AG04449 (cell line): ENCODE results near the gene UNC13D.

ENCODE experiments used
- CTCF ChIA-PET: fragments of 350-600 bp; formaldehyde crosslinking; extraction: SDS; loops from one replicate; lab custom pipeline; 2021; ENCODE audit warnings: antibody characterized with exemption; lab: Yijun Ruan, JAX
- POLR2A ChIA-PET: fragments of 400-600, 350-600 bp; formaldehyde crosslinking; extraction: SDS; loops from one replicate; lab custom pipeline; 2020; ENCODE audit warnings: antibody characterized with exemption, inconsistent platforms; lab: Yijun Ruan, JAX
- DNase-seq: peaks from one replicate; pipeline ENCODE4 v3.0.0-alpha.2; 2010; ENCODE audit warnings: low read depth, low spot score
- H3K4me3 ChIP-seq: 2 replicates; pipeline ENCODE4 v1.5.1; 2011; ENCODE audit warnings: low read depth, mild to moderate bottlenecking, control low read depth, low read length
- TF ChIP-seq, protein P1 (sequence below): IDR thresholded peaks from one replicate; pipeline ENCODE4 v1.5.1; 2011; ENCODE audit warnings: mild to moderate bottlenecking, moderate library complexity, low read length, control low read depth, inconsistent platforms; ENCODE audit not compliant: insufficient read depth; ENCODE audit errors: missing control alignments

The UNC13D gene

DNA sequence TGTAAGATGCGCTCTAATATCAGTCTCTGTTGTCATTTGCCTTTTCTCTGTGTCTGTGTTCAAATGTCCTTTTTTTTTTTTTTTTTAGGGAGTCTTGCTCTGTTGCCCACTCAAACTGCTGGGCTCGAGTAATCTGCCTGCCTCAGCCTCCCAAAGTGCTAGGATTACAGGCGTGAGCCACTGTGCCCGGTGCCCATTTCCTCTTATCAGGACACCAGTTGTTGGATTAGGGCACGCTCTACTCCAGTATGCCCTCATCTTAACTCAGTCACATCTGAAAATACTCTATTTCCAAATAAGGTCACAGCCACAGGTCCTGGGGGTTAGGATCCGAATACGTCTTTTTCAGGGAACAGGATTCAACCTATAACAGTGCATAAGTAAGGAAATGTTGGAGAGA, 36.1 kb upstream of the UNC13D start:
- TF ChIP-seq, protein P1, sequence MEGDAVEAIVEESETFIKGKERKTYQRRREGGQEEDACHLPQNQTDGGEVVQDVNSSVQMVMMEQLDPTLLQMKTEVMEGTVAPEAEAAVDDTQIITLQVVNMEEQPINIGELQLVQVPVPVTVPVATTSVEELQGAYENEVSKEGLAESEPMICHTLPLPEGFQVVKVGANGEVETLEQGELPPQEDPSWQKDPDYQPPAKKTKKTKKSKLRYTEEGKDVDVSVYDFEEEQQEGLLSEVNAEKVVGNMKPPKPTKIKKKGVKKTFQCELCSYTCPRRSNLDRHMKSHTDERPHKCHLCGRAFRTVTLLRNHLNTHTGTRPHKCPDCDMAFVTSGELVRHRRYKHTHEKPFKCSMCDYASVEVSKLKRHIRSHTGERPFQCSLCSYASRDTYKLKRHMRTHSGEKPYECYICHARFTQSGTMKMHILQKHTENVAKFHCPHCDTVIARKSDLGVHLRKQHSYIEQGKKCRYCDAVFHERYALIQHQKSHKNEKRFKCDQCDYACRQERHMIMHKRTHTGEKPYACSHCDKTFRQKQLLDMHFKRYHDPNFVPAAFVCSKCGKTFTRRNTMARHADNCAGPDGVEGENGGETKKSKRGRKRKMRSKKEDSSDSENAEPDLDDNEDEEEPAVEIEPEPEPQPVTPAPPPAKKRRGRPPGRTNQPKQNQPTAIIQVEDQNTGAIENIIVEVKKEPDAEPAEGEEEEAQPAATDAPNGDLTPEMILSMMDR = no peak
- ChIA-PET POLR2A (no interaction called here), CTCF (interaction anchor here (0.7 to 3.3 kb wide), 4 partner anchors 10 to 32 kb away, joined by 3 to 32 read pairs (median 16); partner anchors contain the start of gene TRIM65)
- no peak for DNase-seq
- H3K4me3 ChIP-seq = no peak overlapping the region

DNA sequence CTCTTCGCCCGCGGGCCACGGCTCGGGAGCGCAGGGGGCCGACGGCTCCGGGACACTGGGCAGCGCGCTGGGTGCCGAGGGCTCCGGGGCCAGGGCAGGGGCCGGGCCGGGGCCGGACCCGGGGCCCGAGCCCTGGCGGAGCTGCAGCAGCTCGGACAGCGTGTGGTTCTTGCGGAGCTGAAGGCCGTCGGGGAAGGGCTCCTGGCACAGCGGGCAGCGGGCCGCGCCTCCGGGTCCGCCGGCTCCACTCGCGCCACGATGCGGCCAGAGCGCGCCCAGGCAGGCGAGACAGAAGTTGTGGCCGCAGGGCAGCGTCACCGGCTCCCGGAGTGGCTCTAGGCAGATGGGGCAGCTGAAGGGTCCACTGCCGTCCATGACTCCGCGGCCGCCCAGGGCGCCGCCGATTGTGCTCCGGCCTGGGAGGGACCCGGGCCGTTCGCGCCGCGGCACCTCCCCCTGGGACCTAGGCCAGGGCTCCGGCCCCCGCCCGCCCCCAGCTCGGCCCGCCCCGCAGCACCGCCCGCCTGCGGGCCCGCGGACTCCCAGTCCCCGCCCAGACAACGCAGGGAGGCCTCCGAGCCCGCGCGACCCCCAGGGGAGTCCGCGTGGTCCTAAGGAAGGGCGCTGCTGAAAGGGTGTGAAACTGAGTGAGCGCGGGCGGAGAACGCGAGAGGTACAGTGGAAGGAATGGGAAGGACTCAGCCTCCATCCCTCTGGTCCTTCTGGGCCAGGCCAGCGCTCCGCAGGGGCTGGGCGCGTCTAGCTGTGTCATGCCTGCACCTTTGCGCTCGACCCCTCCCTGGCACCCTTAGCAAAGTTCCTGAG, 34.2 kb upstream of the UNC13D start, which contains the start of gene TRIM47:
TSS of gene TRIM47 (minus strand) at position 408 of the 825 bp plus-strand sequence. CDS start at position 375, 33 bp downstream.
- ChIA-PET CTCF (interaction anchor here (0.7 to 3.5 kb wide), 17 partner anchors 7 to 135 kb away, joined by 3 to 32 read pairs (median 6); partner anchors contain the start of genes GALK1, TRIM65 and WBP2), POLR2A (interaction anchor here (0.9 to 1.6 kb wide), 7 partner anchors 12 to 113 kb away, joined by 3 to 9 read pairs (median 4); partner anchors contain the start of genes MRPL38, TRIM65 and WBP2)
- peak within 1 kb of the TSS; percentile 57 for H3K4me3 ChIP-seq
- TF ChIP-seq, protein P1 = peak; percentile 39
- DNase-seq = no peak

DNA sequence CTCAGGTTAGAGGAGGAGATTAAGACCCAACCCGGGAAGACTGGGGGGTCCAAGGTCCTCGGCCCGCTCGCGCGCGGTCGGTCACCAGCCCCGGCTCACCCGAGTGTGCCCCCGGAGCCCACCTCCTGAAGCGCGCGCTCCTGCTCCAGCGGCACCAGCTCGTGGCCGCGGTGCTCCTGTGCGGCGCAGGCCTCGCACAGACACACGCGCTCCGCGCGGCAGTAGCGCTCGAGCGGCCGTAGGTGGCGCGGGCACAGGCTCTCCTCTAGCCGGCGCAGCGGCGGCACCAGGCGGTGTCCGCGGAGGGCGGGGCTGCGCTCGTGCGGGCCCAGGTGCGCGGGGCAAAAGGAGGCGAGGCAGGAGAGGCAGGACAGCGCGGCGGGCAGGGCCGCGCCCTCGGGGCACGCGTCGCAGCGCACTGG, 33.6 kb upstream of the UNC13D start:
- DNase-seq = no peak
- H3K4me3 ChIP-seq = peak overlapping the region; percentile 57
- ChIA-PET CTCF (interaction anchor here (0.6 to 3.5 kb wide), 16 partner anchors 8 to 131 kb away, joined by 3 to 32 read pairs (median 6); partner anchors contain the start of genes GALK1, TRIM65 and WBP2), POLR2A (interaction anchor here (0.7 to 1.6 kb wide), 7 partner anchors 13 to 113 kb away, joined by 3 to 9 read pairs (median 4); partner anchors contain the start of genes GALK1, MRPL38, TRIM65 and WBP2)
- TF ChIP-seq, protein P1 = peak; percentile 77

DNA sequence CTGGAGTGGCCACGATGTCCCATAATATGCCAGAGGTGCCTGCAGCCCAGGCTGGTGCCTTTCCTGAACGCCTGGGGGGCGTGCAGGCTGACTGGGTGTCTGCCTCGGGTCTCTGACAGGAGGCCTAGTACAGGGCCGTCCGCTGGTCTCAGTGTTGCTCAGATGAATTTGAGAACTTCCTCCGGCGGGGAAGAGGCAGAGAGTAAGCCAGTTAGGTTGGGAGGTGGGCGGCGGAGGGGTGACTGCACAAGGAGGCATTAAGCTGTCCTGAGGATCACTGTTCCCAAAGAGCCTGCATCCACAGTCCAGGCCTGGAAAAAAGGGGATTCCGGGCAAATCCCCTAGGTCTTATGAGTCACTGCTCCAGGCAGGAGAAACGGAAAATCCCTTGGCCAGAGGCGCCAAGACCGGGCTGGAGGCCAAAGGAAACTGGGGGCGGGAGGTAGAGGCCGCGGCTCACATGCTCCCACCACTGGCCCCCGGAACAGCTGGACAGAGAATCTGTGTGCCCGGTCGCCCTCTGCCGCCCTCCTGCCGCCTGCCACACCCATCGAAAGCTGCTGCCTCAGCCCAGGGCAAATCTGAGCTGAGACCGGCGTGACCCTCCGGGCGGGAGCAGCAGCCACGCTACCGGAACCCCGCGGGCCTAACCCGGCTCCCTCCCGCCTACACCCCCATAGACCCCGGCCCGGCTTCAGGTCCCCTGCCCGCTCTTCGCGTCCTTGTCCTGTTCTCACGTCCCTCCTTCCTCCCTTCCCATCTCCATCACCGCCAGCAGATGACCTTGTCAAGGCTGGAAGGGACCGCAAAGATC, 32.9 kb upstream of the UNC13D start:
- TF ChIP-seq, protein P1 = peak; percentile 8
- ChIA-PET CTCF (interaction anchor here (0.6 to 3.5 kb wide), 17 partner anchors 8 to 130 kb away, joined by 3 to 32 read pairs (median 7); partner anchors contain the start of genes GALK1, TRIM65 and WBP2), POLR2A (interaction anchor here (0.7 to 1.6 kb wide), 5 partner anchors 12 to 112 kb away, joined by 3 to 9 read pairs (median 4); partner anchors contain the start of genes GALK1, MRPL38 and WBP2)
- peak overlapping the region; percentile 57 for H3K4me3 ChIP-seq
- DNase-seq = peak; percentile 73

DNA sequence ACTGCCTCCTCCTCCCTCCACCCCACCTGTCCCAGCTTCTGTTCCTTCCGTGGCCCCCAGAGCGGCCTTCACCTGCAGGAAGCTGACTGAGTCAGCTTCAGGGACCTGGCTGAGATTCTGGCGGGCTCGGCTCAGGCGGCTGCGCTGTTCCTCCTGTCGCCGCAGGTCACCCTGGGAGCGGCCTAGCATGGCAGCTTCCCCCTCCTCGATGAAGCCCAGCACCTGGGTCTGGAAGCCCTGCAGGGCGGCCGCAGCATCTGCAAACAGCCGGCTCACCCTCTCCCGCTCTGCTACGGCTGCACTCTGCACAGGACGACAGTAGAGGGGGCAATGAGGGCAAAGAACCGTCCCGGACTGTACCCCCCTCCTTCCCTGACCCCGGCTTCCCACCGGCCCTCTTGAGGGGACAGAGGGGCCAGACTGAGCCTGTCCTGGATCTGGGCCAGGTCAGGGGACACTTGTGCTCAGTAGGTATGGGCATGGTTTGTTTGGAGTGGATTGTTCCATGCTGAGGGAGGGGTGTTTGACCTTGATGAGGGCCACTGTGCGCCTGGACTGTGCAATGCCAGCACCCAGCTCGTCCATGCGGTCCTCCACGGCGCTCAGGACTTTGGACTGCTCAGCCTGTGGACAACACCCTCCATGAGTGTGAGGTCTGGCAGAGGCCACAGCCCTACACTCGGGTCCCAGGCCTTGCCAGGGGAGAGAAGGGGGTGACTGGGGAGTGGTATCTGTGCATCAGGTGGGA, 32.2 kb upstream of the UNC13D start:
- TF ChIP-seq, protein P1 = peak; percentile 9
- CTCF ChIA-PET = interaction anchor here (0.6 to 4.6 kb wide), 12 partner anchors 10 to 243 kb away, joined by 3 to 24 read pairs (median 8); partner anchors contain the start of genes MRPL38, SMIM5, TRIM65 and WBP2
- POLR2A ChIA-PET = interaction anchor here (1.1 kb wide), 1 partner anchor 111 kb away, joined by 3 read pairs; the partner anchor contains the start of gene GALK1
- no peak overlapping the region; the same call in 1 of the 2 replicates for H3K4me3 ChIP-seq
- no peak for DNase-seq
